ENCODE data around the gene CIAO1. TPM values are rescaled to one million over a fixed set of nuclear protein-coding genes. Genes with fewer than 3 reads are reported as not detected.
A peak's percentile ranks its signal among the peaks of the same experiment; 100 is the strongest.

Gene CIAO1
- polyA plus RNA-seq, 6 donors from 2014 or later: 57.8 to 101 (median 92.2) TPM

DNA sequence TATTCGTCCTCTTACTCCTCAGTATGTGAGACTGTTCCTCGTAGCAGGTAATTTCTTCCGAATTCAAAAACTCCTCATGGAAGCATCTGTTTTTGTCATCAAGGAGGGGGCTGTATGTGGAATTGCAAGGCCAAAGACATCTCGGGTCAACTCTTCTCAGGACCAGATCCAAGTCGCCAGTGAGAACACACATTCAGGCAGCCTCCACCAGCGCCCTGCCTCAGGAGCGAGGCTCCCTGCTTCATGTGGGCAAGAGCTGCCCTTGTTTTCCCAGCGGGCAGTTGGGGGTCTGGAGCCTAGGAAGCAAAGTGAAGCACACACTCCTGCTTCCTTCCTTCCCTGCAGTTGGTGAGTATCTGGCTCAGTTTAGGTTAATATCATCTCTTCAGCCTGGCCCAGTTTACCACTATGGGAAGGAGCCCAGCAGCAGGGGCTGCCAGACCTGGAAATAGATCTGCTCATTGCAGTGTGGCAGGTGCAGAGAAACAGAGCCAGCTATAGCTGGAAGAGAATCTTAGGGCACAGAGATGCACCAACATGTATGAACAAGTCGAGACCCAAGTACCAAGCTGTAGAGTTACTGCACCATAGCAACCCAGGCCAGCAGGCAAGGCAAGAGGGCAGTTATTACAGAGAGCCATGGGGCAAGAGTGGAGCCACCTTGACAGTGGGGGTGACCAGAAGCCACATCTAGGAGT, 25.5 kb upstream of the CIAO1 start:
- Mint-ChIP-seq H3K27ac (peak overlapping the region in 1 of 6 donors; percentile 12), H3K4me1 (peaks cover 27 to 37% (median 31%) of the 10 kb centered on the region in 3 donors), H3K27me3 (no peaks in the 10 kb centered on the region), H3K9me3 (peaks cover 0 to 2% (median 0%) of the 10 kb centered on the region in 7 donors), H3K36me3 (peaks cover under 1% of the 10 kb centered on the region in 2 donors), H3K4me3 (peak overlapping the region in 2 of 8 donors; percentile 57 to 62)
- DNase-seq (no peak), ATAC-seq (ENCODE audit: low read depth in 2 of 2) (no peak)

GRCh38 chr2:96241227-96241626, 24.8 kb upstream of the CIAO1 start:
- Mint-ChIP-seq H3K9me3 (peaks cover 0 to 5% (median 0%) of the 10 kb centered on the region in 7 donors), H3K4me1 (peaks cover 34 to 44% (median 39%) of the 10 kb centered on the region in 3 donors), H3K4me3 (peak overlapping the region in 7 of 8 donors; percentile 59 to 87 (median 72)), H3K36me3 (peaks cover 7% of the 10 kb centered on the region in 2 donors), H3K27ac (peak overlapping the region; percentile 77 to 98 (median 94)), H3K27me3 (no peaks in the 10 kb centered on the region)
- no peak for ATAC-seq (ENCODE audit: low read depth in 2 of 2)
- DNase-seq: no peak

- Mint-ChIP-seq H3K9me3 (peaks cover 0 to 5% (median 0%) of the 10 kb centered on the region in 7 donors), H3K27me3 (no peaks in the 10 kb centered on the region), H3K4me1 (peaks cover 40 to 47% (median 47%) of the 10 kb centered on the region in 3 donors), H3K4me3 (peak overlapping the region; percentile 59 to 87 (median 74)), H3K36me3 (peaks cover 7% of the 10 kb centered on the region in 2 donors), H3K27ac (peak overlapping the region in 5 of 6 donors; percentile 86 to 98 (median 95))
- DNase-seq (peak; percentile 40), ATAC-seq (ENCODE audit: low read depth in 2 of 2) (peak; percentile 92)
These were observed 24.0 kb upstream of the CIAO1 start for GRCh38 chr2:96241900-96242611.

DNA sequence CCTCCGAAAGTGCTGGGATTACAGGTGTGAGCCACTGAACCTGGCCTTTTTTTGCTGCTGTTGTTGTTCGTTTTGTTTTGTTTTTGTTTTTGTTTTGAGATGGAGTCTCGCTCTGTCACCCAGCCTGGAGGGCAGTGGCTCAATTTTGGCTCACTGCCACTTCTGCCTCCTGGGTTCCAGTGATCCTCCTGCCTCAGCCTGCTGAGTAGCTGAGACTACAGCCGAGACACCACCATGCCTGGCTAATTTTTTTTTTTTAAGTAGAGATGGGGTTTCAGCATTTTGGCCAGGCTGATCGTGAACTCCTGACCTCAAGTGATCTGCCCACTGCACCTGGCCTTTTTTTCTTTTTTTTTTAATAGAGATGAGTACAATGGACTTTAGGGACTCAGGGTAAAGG, 22.2 kb upstream of the CIAO1 start:
- Mint-ChIP-seq H3K4me3 (no peak overlapping the region), H3K9me3 (peaks cover 0 to 5% (median 0%) of the 10 kb centered on the region in 7 donors), H3K27me3 (no peaks in the 10 kb centered on the region), H3K36me3 (peaks cover 7% of the 10 kb centered on the region in 2 donors), H3K4me1 (peaks cover 47 to 55% (median 52%) of the 10 kb centered on the region in 3 donors), H3K27ac (peak overlapping the region in 1 of 6 donors; percentile 28)
- no peak for DNase-seq
- no peak for ATAC-seq (ENCODE audit: low read depth in 2 of 2)

DNA sequence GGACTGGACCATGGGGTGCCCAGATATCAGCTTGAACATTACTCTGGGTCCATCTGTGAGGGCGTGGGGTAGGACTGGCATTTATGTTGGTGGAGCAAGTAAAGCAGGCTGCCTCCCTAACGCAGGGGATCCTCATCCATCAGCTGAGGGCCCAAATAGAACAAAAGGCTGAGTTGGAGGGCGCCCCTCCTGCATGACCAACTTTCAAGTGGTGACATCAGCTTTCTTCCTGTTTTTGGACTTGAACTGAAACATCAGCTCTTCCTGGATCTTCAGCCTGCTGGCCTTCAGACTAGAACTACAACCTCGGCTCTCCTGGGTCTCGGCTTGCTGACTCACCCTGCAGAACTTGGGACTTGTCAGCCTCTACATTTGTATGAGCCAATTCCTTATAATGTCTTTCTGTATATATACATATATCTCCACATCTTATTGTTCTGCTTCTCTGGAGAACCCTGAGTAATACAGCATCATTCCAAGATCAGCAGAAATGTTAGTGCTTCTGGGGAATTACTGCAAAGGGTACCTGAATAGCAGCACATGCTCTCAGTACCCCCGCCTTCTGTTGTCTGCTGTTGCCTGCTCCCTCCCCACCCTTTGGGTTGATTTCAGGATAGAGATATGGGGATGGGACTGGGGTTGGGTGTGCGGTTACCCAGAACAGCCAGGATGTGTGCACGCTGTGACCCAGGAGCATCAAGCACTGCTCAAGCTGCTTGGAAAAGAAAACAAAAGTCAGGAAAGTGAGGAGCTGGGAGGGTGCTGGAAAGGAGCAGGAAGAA, 20.2 kb upstream of the CIAO1 start:
- Mint-ChIP-seq H3K4me3 (peak overlapping the region in 4 of 8 donors; percentile 13 to 56 (median 33)), H3K4me1 (peaks cover 53 to 63% (median 54%) of the 10 kb centered on the region in 3 donors), H3K9me3 (peaks cover 0 to 5% (median 0%) of the 10 kb centered on the region in 7 donors), H3K36me3 (peaks cover 7 to 12% of the 10 kb centered on the region in 2 donors), H3K27me3 (no peaks in the 10 kb centered on the region), H3K27ac (peak overlapping the region; percentile 51 to 94 (median 80))
- peak; percentile 57 to 58 for ATAC-seq (ENCODE audit: low read depth in 2 of 2)
- peak; percentile 29 for DNase-seq

- Mint-ChIP-seq H3K36me3 (peaks cover 8 to 12% of the 10 kb centered on the region in 2 donors), H3K4me3 (no peak overlapping the region), H3K27me3 (no peaks in the 10 kb centered on the region), H3K9me3 (peaks cover 0 to 5% (median 0%) of the 10 kb centered on the region in 7 donors), H3K4me1 (peaks cover 42 to 52% (median 42%) of the 10 kb centered on the region in 3 donors), H3K27ac (peak overlapping the region in 3 of 6 donors; percentile 22 to 91 (median 78))
- no peak for ATAC-seq (ENCODE audit: low read depth in 2 of 2)
- DNase-seq: no peak
These were observed 19.0 kb upstream of the CIAO1 start for GRCh38 chr2:96247009-96247408.

GRCh38 chr2:96247896-96248295, 18.1 kb upstream of the CIAO1 start:
- H3K36me3 Mint-ChIP-seq: peaks cover 17 to 19% of the 10 kb centered on the region in 2 donors
- no peaks in the 10 kb centered on the region for H3K27me3 Mint-ChIP-seq
- H3K27ac Mint-ChIP-seq: peak overlapping the region in 3 of 6 donors; percentile 8 to 57 (median 38)
- H3K4me3 Mint-ChIP-seq: peak overlapping the region in 1 of 8 donors; percentile 29
- peaks cover 0 to 5% (median 0%) of the 10 kb centered on the region in 7 donors for H3K9me3 Mint-ChIP-seq
- no peak for DNase-seq
- H3K4me1 Mint-ChIP-seq: peaks cover 33 to 44% (median 34%) of the 10 kb centered on the region in 3 donors
- no peak for ATAC-seq (ENCODE audit: low read depth in 2 of 2)

DNA sequence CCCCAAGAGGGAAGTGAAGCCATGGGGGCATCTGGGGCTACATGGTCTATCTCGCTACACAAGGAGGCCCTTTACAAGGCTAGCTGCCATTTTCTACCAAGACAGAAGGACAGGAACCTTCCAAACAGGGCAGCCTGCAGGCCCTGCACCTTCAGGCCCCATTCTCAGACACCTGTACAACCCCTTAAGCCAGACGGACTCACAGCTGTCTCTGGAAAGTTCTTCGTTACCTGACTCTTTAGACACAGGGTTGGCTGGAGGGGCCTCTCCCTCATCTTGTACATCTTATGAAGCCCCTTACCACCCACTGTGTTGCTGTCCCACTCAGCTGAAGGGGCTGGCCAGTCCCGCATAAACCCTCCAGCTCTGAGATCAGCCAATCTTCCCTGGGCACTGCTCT, 17.4 kb upstream of the CIAO1 start:
- Mint-ChIP-seq H3K36me3 (peaks cover 22 to 23% of the 10 kb centered on the region in 2 donors), H3K4me1 (peaks cover 36 to 44% (median 36%) of the 10 kb centered on the region in 3 donors), H3K27ac (no peak overlapping the region), H3K9me3 (peaks cover 0 to 5% (median 0%) of the 10 kb centered on the region in 7 donors), H3K27me3 (no peaks in the 10 kb centered on the region), H3K4me3 (peak overlapping the region in 1 of 8 donors; percentile 54)
- ATAC-seq (ENCODE audit: low read depth in 2 of 2) (no peak), DNase-seq (no peak)

GRCh38 chr2:96249654-96250053, 16.4 kb upstream of the CIAO1 start:
- Mint-ChIP-seq H3K27me3 (no peaks in the 10 kb centered on the region), H3K9me3 (peaks cover 0 to 5% (median 0%) of the 10 kb centered on the region in 7 donors), H3K4me1 (peaks cover 40 to 51% (median 45%) of the 10 kb centered on the region in 3 donors), H3K27ac (peak overlapping the region in 3 of 6 donors; percentile 48 to 58 (median 58)), H3K36me3 (peaks cover 27 to 33% of the 10 kb centered on the region in 2 donors), H3K4me3 (no peak overlapping the region)
- no peak for DNase-seq
- ATAC-seq (ENCODE audit: low read depth in 2 of 2): no peak

- Mint-ChIP-seq H3K4me1 (peaks cover 41 to 51% (median 44%) of the 10 kb centered on the region in 3 donors), H3K27ac (peak overlapping the region; percentile 6 to 92 (median 70)), H3K36me3 (peaks cover 27 to 33% of the 10 kb centered on the region in 2 donors), H3K27me3 (no peaks in the 10 kb centered on the region), H3K9me3 (peaks cover 0 to 5% (median 0%) of the 10 kb centered on the region in 7 donors), H3K4me3 (no peak overlapping the region)
- no peak for DNase-seq
- no peak for ATAC-seq (ENCODE audit: low read depth in 2 of 2)
These were observed 15.8 kb upstream of the CIAO1 start for GRCh38 chr2:96250188-96250587.

DNA sequence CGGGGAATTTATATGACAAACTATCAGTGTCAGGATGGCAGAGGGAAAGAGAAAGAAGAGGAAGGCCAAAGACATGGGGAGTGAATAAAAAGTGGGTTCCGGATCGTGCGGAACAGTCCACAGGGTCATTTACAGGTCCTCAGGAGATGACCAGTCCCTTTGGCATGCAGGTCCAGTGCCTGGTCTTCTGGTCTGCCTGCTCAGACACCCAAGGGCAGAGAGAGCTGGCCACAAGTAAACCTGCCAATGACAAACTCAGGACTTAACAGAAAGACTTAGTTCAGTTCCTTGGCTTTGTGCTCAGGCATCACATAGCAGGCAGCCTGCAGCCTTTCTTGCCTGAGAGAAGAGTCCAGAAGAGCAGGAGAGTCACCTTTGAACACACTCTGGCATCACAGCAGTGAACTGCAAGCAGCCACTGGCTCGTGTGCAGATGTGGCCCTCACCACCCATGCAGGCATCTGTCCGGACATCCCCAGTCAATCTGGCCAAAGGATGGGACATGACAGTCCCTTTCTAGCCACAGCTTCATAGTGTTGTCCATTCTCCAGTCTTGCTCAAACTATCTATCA, 14.2 kb upstream of the CIAO1 start:
- no peak for ATAC-seq (ENCODE audit: low read depth in 2 of 2)
- Mint-ChIP-seq H3K27me3 (no peaks in the 10 kb centered on the region), H3K27ac (peak overlapping the region in 1 of 6 donors; percentile 78), H3K4me1 (peaks cover 40 to 53% (median 47%) of the 10 kb centered on the region in 3 donors), H3K9me3 (no peaks in the 10 kb centered on the region), H3K4me3 (peak overlapping the region in 1 of 8 donors; percentile 10), H3K36me3 (peaks cover 21 to 26% of the 10 kb centered on the region in 2 donors)
- DNase-seq: no peak

- Mint-ChIP-seq H3K27ac (peak overlapping the region in 3 of 6 donors; percentile 23 to 78 (median 77)), H3K4me3 (peak overlapping the region in 1 of 8 donors; percentile 22), H3K9me3 (no peaks in the 10 kb centered on the region), H3K27me3 (no peaks in the 10 kb centered on the region), H3K36me3 (peaks cover 21 to 26% of the 10 kb centered on the region in 2 donors), H3K4me1 (peaks cover 39 to 55% (median 49%) of the 10 kb centered on the region in 3 donors)
- no peak for ATAC-seq (ENCODE audit: low read depth in 2 of 2)
- no peak for DNase-seq
These were observed 13.5 kb upstream of the CIAO1 start for GRCh38 chr2:96252526-96252925.
